ENCODE results near the gene COL23A1.

DNA sequence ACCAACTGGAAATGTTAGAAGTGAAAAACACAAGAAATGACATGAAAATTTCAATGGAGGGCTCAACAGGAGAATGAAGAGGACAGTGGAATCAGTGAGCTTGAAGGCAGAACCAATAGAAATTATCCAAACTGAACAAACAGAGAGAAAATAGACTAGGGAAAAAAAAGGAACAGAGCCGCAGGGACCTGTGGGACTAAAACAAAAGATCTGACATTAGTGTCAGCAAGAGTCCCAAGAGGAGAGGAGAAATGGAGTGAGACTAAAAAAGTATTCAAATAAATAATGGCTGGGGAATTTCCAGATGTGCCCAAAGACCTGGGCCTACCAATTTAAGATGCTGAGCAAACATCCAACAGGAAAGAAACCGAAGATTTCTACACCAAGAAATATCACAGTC lies 182.5 kb downstream of the COL23A1 start:
- TF ChIP-seq HOXB5 (CRISPR knock-in tag; IDR thresholded peaks at IDR 0.05) (no peak), TFCP2L1 (CRISPR knock-in tag; IDR thresholded peaks at IDR 0.05) (no peak), RCOR1 (IDR thresholded peaks at IDR 0.05; ENCODE audit: low read depth, low read length) (no peak)
- TF ChIP-seq, protein P1, sequence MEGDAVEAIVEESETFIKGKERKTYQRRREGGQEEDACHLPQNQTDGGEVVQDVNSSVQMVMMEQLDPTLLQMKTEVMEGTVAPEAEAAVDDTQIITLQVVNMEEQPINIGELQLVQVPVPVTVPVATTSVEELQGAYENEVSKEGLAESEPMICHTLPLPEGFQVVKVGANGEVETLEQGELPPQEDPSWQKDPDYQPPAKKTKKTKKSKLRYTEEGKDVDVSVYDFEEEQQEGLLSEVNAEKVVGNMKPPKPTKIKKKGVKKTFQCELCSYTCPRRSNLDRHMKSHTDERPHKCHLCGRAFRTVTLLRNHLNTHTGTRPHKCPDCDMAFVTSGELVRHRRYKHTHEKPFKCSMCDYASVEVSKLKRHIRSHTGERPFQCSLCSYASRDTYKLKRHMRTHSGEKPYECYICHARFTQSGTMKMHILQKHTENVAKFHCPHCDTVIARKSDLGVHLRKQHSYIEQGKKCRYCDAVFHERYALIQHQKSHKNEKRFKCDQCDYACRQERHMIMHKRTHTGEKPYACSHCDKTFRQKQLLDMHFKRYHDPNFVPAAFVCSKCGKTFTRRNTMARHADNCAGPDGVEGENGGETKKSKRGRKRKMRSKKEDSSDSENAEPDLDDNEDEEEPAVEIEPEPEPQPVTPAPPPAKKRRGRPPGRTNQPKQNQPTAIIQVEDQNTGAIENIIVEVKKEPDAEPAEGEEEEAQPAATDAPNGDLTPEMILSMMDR (IDR thresholded peaks at IDR 0.05), result no peak

Measured in A549 (cell line).